Large intestine (tissue), 3 donors: ENCODE results near the gene GAS2L2. TPM values are rescaled to one million over a fixed set of nuclear protein-coding genes. Genes with fewer than 3 reads are reported as not detected.
A peak's percentile ranks its signal among the peaks of the same experiment; 100 is the strongest.
"Not testable (repeated sequence)": the region's sequence is repeated elsewhere in the genome, so short reads cannot be mapped to it uniquely, and the experiment has no call there.

Source experiments
- DNase-seq, 2 donors: peaks; one replicate each; pipeline versions ENCODE4 v3.0.0 to v3.0.0-alpha.2; 2013
- H3K27ac ChIP-seq: one replicate; pipeline ENCODE4 v1.5.1; 2013; ENCODE audit warnings: low read length
- H3K27me3 ChIP-seq: 2 replicates; pipeline ENCODE4 v1.6.1; 2013; ENCODE audit warnings: low read length; ENCODE audit not compliant: control insufficient read depth, insufficient read depth
- H3K36me3 ChIP-seq: 2 replicates; pipeline ENCODE4 v1.6.1; 2013; ENCODE audit warnings: low read length; ENCODE audit not compliant: control insufficient read depth, insufficient read depth
- H3K4me1 ChIP-seq: one replicate; pipeline ENCODE4 v1.6.1; 2013; ENCODE audit warnings: low read length; ENCODE audit not compliant: control insufficient read depth, insufficient read depth
- H3K4me3 ChIP-seq: one replicate; pipeline ENCODE4 v1.5.1; 2013; ENCODE audit warnings: low read length
- H3K9me3 ChIP-seq: one replicate; pipeline ENCODE4 v1.6.1; 2013; ENCODE audit warnings: mild to moderate bottlenecking, low read depth, low read length, moderate library complexity; ENCODE audit not compliant: control insufficient read depth
- WGBS: methylation state at CpG from one replicate; pipeline ENCODE4 v1.1.5; 2013; ENCODE audit warnings: low lambda C conversion rate; ENCODE audit not compliant: insufficient coverage; 5-methylcytosine and 5-hydroxymethylcytosine counted together
- polyA plus RNA-seq: library from polyadenylated mRNA; unstranded; fragments of 120-200 nt; gene quantifications from one replicate; pipeline ENCODE4 v1.2.1, GENCODE V29; 2013

GAS2L2 gene
- polyA plus RNA-seq, 1 donor = 0.13 TPM

GRCh38 chr17:35763767-35764122 is 10.7 kb upstream of the GAS2L2 start:
- no peak for DNase-seq
- Histone ChIP-seq H3K27me3 (no peaks in the 10 kb centered on the region), H3K27ac (no peak overlapping the region), H3K4me3 (peak overlapping the region; percentile 22), H3K36me3 (no peaks in the 10 kb centered on the region), H3K4me1 (peaks cover 13% of the 10 kb centered on the region), H3K9me3 (no peaks in the 10 kb centered on the region)
- no CpG with 5 or more reads among the region's 17 CpGs for WGBS

- no peak for DNase-seq
- 60% methylated on average over 1 of the region's 5 CpGs for WGBS
- Histone ChIP-seq H3K4me1 (peaks cover 13% of the 10 kb centered on the region), H3K9me3 (no peaks in the 10 kb centered on the region), H3K27ac (no peak overlapping the region), H3K36me3 (no peaks in the 10 kb centered on the region), H3K4me3 (no peak overlapping the region), H3K27me3 (no peaks in the 10 kb centered on the region)
Observed at GRCh38 chr17:35761601-35762000, 8.6 kb upstream of the GAS2L2 start.

GRCh38 chr17:35760587-35760986 is 7.5 kb upstream of the GAS2L2 start, which contains the start of gene C17orf50:
C17orf50 (plus strand) TSS chr17:35760887; CDS start chr17:35760942, 55 bp downstream.
- H3K36me3 ChIP-seq = no peaks in the 10 kb centered on the region
- no CpG with 5 or more reads among the region's 1 CpG for WGBS
- DNase-seq = no peak
- no peaks in the 10 kb centered on the region for H3K27me3 ChIP-seq
- no peaks in the 10 kb centered on the region for H3K9me3 ChIP-seq
- H3K4me3 ChIP-seq = no peak within 1 kb of the TSS
- no peak within 1 kb of the TSS for H3K27ac ChIP-seq
- peaks cover 10% of the 10 kb centered on the region for H3K4me1 ChIP-seq

- Histone ChIP-seq H3K9me3 (no peaks in the 10 kb centered on the region), H3K4me1 (no peaks in the 10 kb centered on the region), H3K27ac (no peak overlapping the region), H3K36me3 (no peaks in the 10 kb centered on the region), H3K27me3 (peaks cover 11% of the 10 kb centered on the region), H3K4me3 (no peak overlapping the region)
- no peak for DNase-seq
Observed at GRCh38 chr17:35757243-35757642, 4.2 kb upstream of the GAS2L2 start.

GRCh38 chr17:35752471-35752870 is 568 bp downstream of the GAS2L2 start:
- peaks cover 45% of the 10 kb centered on the region for H3K27me3 ChIP-seq
- no CpG with 5 or more reads among the region's 16 CpGs for WGBS
- peaks cover 2% of the 10 kb centered on the region for H3K4me1 ChIP-seq
- no peaks in the 10 kb centered on the region for H3K9me3 ChIP-seq
- H3K27ac ChIP-seq = no peak overlapping the region
- no peak for DNase-seq
- H3K4me3 ChIP-seq = no peak overlapping the region
- H3K36me3 ChIP-seq = no peaks in the 10 kb centered on the region

GRCh38 chr17:35751541-35751940 is 1.5 kb downstream of the GAS2L2 start:
- H3K27me3 ChIP-seq = peaks cover 45% of the 10 kb centered on the region
- H3K36me3 ChIP-seq, H3K4me3 ChIP-seq, H3K9me3 ChIP-seq, H3K27ac ChIP-seq, H3K4me1 ChIP-seq, DNase-seq: not testable (repeated sequence)
- WGBS = no CpG with 5 or more reads among the region's 4 CpGs

GRCh38 chr17:35750526-35751395 is 2.3 kb downstream of the GAS2L2 start:
- Histone ChIP-seq H3K4me3 (no peak overlapping the region), H3K27me3 (peaks cover 48% of the 10 kb centered on the region), H3K36me3 (no peaks in the 10 kb centered on the region), H3K9me3 (no peaks in the 10 kb centered on the region), H3K27ac (no peak overlapping the region), H3K4me1 (peaks cover 2% of the 10 kb centered on the region)
- no peak for DNase-seq
- WGBS = no CpG with 5 or more reads among the region's 10 CpGs

- Histone ChIP-seq H3K4me3 (no peak overlapping the region), H3K36me3 (no peaks in the 10 kb centered on the region), H3K4me1 (peaks cover 2% of the 10 kb centered on the region), H3K9me3 (no peaks in the 10 kb centered on the region), H3K27me3 (peaks cover 48% of the 10 kb centered on the region), H3K27ac (no peak overlapping the region)
- no CpG with 5 or more reads among the region's 35 CpGs for WGBS
- DNase-seq = no peak
Observed at GRCh38 chr17:35749560-35750412, 3.3 kb downstream of the GAS2L2 start.

GRCh38 chr17:35748979-35749378 is 4.1 kb downstream of the GAS2L2 start:
- DNase-seq = no peak
- no CpG with 5 or more reads among the region's 6 CpGs for WGBS
- Histone ChIP-seq H3K27ac (no peak overlapping the region), H3K4me1 (peaks cover 2% of the 10 kb centered on the region), H3K9me3 (no peaks in the 10 kb centered on the region), H3K36me3 (no peaks in the 10 kb centered on the region), H3K4me3 (no peak overlapping the region), H3K27me3 (peaks cover 48% of the 10 kb centered on the region)

GRCh38 chr17:35748341-35748841 is 4.6 kb downstream of the GAS2L2 start:
- Histone ChIP-seq H3K36me3 (no peaks in the 10 kb centered on the region), H3K27me3 (peaks cover 50% of the 10 kb centered on the region), H3K9me3 (no peaks in the 10 kb centered on the region), H3K4me3 (no peak overlapping the region), H3K27ac (no peak overlapping the region), H3K4me1 (peaks cover 2% of the 10 kb centered on the region)
- no CpG with 5 or more reads among the region's 4 CpGs for WGBS
- DNase-seq = no peak
